Peyer's patch (tissue), 4 donors: ENCODE results near the gene TRIM13. TPM values are rescaled to one million over a fixed set of nuclear protein-coding genes. Genes with fewer than 3 reads are reported as not detected.
"Not testable (repeated sequence)": the region's sequence is repeated elsewhere in the genome, so short reads cannot be mapped to it uniquely, and the experiment has no call there.

Experiments used
- DNase-seq, 3 donors: peaks; one replicate each; pipeline ENCODE4 v3.0.0-alpha.2; 2017 to 2019
- H3K27ac ChIP-seq, 4 donors: fragments of 200-600 bp; sonication (generic); one replicate each; pipeline ENCODE4 v1.5.1; 2016 to 2019
- H3K27me3 ChIP-seq, 2 donors: fragments of 200-600 bp; sonication (generic); one replicate each; pipeline ENCODE4 v1.5.1; 2019
- H3K36me3 ChIP-seq, 3 donors: fragments of 200-600 bp; sonication (generic); one replicate each; pipeline ENCODE4 v1.5.1; 2016 to 2019
- H3K4me1 ChIP-seq, 4 donors: fragments of 200-600 bp; sonication (generic); one replicate each; pipeline ENCODE4 v1.5.1; 2016 to 2019
- H3K4me3 ChIP-seq, 4 donors: fragments of 200-600 bp; sonication (generic); 1 replicate in 3 of 4; 2 replicates in 1 of 4; pipeline ENCODE4 v1.5.1; 2016 to 2019; ENCODE audit warnings: mild to moderate bottlenecking in 1 of 4
- H3K9me3 ChIP-seq, 4 donors: fragments of 200-600 bp; sonication (generic); one replicate each; pipeline ENCODE4 v1.5.1; 2016 to 2019; ENCODE audit warnings: mild to moderate bottlenecking in 1 of 4
- POLR2A ChIP-seq, 2 donors: fragments of 450-650 bp; IDR thresholded peaks; one replicate each; pipeline ENCODE4 v1.5.1; 2017; ENCODE audit warnings: antibody characterized with exemption in 2 of 2, mild to moderate bottlenecking in 2 of 2, moderate library complexity in 2 of 2
- small RNA-seq, 2 donors: library from RNA; depleted of rRNA; stranded (forward); fragments of <200 nt; gene quantifications; one replicate each; pipeline ENCODE3, GENCODE V24; 2016
- total RNA-seq, 4 donors: library from RNA; depleted of rRNA; stranded (reverse); fragments of >200 nt; gene quantifications; one replicate each; pipeline ENCODE4 v1.1.0, GENCODE V29; 2016
- TF ChIP-seq, protein P1 (sequence below), 6 experiments: fragments of 450-650 bp in 4 of 6; fragments of 200-600 bp in 2 of 6; sonication (generic) in 1 of 6; IDR thresholded peaks; one replicate each; pipeline ENCODE4 v1.5.1; 2017 to 2019; ENCODE audit warnings: antibody characterized with exemption in 6 of 6, mild to moderate bottlenecking in 3 of 6, moderate library complexity in 1 of 6

Gene TRIM13
- total RNA-seq, 4 donors from 2014 or later: 11.4 to 16.8 (median 15.1) TPM

DNA sequence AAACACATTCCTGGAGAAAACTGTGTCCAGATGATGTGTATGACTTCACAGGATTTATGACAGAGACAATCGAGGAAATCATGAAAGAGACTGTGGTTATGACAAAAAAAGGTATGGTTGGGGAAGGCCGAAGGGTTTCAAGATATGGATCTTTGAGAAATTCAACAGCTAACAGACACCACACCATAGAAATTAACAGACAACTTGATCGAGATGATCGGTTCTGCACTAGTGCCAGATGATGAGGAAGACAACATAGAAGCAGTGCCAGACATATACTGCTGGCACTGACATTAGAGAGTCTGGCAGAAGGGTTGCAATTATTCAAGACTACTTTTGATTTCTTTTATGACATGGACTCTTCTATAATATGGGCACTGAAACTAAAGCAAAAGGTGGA, 55.6 kb downstream of the TRIM13 start:
- Histone ChIP-seq H3K36me3 (no peaks in the 10 kb centered on the region), H3K4me3 (no peak overlapping the region), H3K27ac (no peak overlapping the region), H3K4me1 (no peaks in the 10 kb centered on the region), H3K9me3 (no peaks in the 10 kb centered on the region), H3K27me3 (no peaks in the 10 kb centered on the region)
- TF ChIP-seq, protein P1, sequence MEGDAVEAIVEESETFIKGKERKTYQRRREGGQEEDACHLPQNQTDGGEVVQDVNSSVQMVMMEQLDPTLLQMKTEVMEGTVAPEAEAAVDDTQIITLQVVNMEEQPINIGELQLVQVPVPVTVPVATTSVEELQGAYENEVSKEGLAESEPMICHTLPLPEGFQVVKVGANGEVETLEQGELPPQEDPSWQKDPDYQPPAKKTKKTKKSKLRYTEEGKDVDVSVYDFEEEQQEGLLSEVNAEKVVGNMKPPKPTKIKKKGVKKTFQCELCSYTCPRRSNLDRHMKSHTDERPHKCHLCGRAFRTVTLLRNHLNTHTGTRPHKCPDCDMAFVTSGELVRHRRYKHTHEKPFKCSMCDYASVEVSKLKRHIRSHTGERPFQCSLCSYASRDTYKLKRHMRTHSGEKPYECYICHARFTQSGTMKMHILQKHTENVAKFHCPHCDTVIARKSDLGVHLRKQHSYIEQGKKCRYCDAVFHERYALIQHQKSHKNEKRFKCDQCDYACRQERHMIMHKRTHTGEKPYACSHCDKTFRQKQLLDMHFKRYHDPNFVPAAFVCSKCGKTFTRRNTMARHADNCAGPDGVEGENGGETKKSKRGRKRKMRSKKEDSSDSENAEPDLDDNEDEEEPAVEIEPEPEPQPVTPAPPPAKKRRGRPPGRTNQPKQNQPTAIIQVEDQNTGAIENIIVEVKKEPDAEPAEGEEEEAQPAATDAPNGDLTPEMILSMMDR (IDR thresholded peaks at IDR 0.05): no peak
- no peak for TF ChIP-seq POLR2A (IDR thresholded peaks at IDR 0.05)
- DNase-seq: no peak

DNA sequence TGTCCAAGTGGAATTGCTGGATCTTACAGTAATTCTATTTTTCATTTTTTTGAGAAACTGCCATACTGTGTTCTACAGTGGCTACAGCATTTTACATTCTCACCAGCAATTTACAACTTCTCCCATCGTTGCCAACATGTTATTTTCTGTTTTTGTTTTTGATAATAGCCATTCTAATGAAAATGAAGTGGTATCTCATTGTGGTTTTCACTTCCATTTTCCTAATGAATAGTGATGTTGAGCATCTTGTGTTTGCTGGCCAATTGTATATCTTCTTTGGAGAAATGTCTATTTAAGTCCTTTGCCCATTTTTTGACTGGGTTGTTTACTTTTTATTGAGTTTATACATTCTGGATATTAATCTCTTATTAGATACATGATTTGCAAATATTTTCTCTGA, 57.0 kb downstream of the TRIM13 start:
- no peak for TF ChIP-seq POLR2A (IDR thresholded peaks at IDR 0.05)
- TF ChIP-seq, protein P1 (IDR thresholded peaks at IDR 0.05): no peak
- Histone ChIP-seq H3K4me3 (no peak overlapping the region), H3K9me3 (no peaks in the 10 kb centered on the region), H3K27ac (no peak overlapping the region), H3K36me3 (no peaks in the 10 kb centered on the region), H3K4me1 (no peaks in the 10 kb centered on the region), H3K27me3 (no peaks in the 10 kb centered on the region)
- no peak for DNase-seq

DNA sequence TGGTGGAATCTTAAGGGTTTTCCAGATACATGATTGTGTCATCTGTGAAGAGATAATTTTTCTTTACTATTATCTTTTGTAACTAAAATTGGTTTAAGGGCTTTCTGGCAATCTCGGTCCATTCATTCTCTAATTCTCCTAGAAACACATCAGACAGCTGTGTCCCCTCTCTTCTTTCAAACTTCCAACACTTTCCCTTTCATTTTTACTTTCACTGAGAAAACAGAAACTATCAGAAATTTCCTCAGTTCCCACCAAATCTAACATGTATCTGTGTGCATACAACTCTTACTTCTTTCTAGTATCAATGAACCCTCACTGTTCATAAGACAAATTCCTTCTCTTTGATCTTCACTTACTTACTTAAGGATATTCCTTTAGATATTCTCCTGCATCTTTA, 58.6 kb downstream of the TRIM13 start:
- no peak for TF ChIP-seq POLR2A (IDR thresholded peaks at IDR 0.05)
- TF ChIP-seq, protein P1 (IDR thresholded peaks at IDR 0.05): no peak
- Histone ChIP-seq H3K27ac (no peak overlapping the region), H3K4me1 (no peaks in the 10 kb centered on the region), H3K9me3 (no peaks in the 10 kb centered on the region), H3K36me3 (peaks cover 0 to 4% (median 0%) of the 10 kb centered on the region in 3 donors), H3K4me3 (no peak overlapping the region), H3K27me3 (no peaks in the 10 kb centered on the region)
- no peak for DNase-seq

DNA sequence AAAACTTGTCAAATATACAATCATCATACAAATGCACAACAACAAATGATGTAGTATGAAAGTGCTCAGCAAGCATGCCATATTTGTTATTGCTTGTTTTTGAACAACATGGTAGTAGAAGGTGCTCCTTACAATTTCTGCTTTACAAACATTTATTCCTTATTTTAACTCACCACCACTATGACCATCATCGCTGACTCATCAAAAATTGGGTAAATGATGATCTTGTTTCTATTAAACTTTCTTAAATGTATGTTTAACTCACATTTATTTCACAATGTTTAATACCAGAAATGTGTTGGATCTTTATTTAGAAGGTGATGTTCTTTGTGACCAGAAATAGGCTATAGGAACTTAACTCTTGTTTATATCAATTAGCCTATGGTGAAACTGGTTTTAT, 63.9 kb downstream of the TRIM13 start:
- no peaks in the 10 kb centered on the region for H3K4me1 ChIP-seq
- no peaks in the 10 kb centered on the region for H3K27me3 ChIP-seq
- no peaks in the 10 kb centered on the region for H3K9me3 ChIP-seq
- peaks cover 0 to 7% (median 0%) of the 10 kb centered on the region in 3 donors for H3K36me3 ChIP-seq
- no peak for DNase-seq
- no peak overlapping the region for H3K4me3 ChIP-seq
- H3K27ac ChIP-seq: no peak overlapping the region
- TF ChIP-seq, protein P1 (IDR thresholded peaks at IDR 0.05): no peak

DNA sequence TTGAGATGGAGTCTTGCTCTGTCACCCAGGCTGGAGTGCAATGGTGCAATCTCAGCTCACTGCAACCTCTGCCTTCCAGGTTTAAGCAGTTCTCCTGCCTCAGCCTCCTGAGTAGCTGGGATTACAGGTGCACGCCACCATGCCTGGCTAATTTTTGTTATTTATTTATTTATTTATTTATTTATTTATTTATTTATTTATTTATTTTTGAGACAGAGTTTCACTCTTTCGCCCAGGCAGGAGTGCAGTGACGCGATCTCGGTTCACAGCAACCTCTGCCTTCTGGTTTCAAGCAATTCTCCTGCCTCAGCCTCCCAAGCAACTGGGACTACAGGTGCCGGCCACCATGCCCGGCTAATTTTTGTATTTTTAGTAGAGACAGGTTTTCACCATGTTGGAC, 65.5 kb downstream of the TRIM13 start:
- not testable (repeated sequence) for H3K27ac ChIP-seq, H3K9me3 ChIP-seq, H3K4me3 ChIP-seq, H3K4me1 ChIP-seq, H3K27me3 ChIP-seq, DNase-seq
- peaks cover 0 to 19% (median 0%) of the 10 kb centered on the region in 3 donors for H3K36me3 ChIP-seq

DNA sequence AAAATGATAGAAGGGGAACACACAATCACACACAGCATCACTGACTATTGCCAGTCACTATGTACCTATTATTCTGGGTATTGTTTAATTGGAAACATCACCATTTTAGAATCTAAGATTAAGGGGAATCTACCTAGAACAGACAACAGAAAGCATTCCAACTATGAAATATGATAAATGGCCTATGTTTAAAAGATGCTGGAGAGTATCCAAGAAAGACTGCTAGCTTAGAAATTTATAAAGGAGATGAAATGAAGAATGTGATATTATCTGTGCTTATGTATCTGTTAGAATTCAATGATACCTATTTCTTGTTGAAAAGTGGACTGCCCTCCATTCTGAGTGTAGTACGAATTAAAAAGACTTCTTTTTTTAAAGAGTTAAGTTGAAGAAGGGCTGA, 68.9 kb downstream of the TRIM13 start:
- H3K27me3 ChIP-seq: no peaks in the 10 kb centered on the region
- no peaks in the 10 kb centered on the region for H3K9me3 ChIP-seq
- H3K36me3 ChIP-seq: peaks cover 0 to 24% (median 0%) of the 10 kb centered on the region in 3 donors
- H3K4me1 ChIP-seq: no peaks in the 10 kb centered on the region
- no peak for TF ChIP-seq POLR2A (IDR thresholded peaks at IDR 0.05)
- TF ChIP-seq, protein P1 (IDR thresholded peaks at IDR 0.05): no peak
- no peak overlapping the region for H3K4me3 ChIP-seq
- no peak for DNase-seq
- H3K27ac ChIP-seq: no peak overlapping the region

Small RNA genes within 50 kb of the gene (small RNA-seq; reads per million reads assigned to genes)
- gene MIR16-1 (0.23 to 1.1 reads per million in 2 donors), gene MIR3613 (0.06 to 1.1 reads per million in 2 donors), gene RF02105 (0 reads per million in 2 donors), gene RF02106 (0 reads per million in 2 donors), gene RF02107 (0 reads per million in 2 donors), gene RF02108 (0 reads per million in 2 donors)

Other genes starting within 250 kb of the TRIM13 start
- 10 to 100 TPM; 11.5 to 22.9 (median 19.8) TPM for gene KPNA3, start 204.4 kb upstream of the TRIM13 start, total RNA-seq
- gene SPRYD7, start 60.7 kb upstream of the TRIM13 start, total RNA-seq: 10 to 100 TPM in 1 of 4 donors, 1 to 10 TPM in 3; 5.8 to 10.3 (median 7.3) TPM
- 1 to 10 TPM in 2 of 4 donors, not detected in 2; 2.4 to 2.9 TPM for gene KCNRG, start 18.4 kb downstream of the TRIM13 start, total RNA-seq